ENCODE results near the gene NACAD. TPM values are rescaled to one million over a fixed set of nuclear protein-coding genes. Genes with fewer than 3 reads are reported as not detected.
"Not testable (repeated sequence)": the region's sequence is repeated elsewhere in the genome, so short reads cannot be mapped to it uniquely, and the experiment has no call there.

The NACAD gene
- total and polyA plus RNA-seq, 2 experiments from 2014 or later, result 1.2 to 2.9 TPM

DNA sequence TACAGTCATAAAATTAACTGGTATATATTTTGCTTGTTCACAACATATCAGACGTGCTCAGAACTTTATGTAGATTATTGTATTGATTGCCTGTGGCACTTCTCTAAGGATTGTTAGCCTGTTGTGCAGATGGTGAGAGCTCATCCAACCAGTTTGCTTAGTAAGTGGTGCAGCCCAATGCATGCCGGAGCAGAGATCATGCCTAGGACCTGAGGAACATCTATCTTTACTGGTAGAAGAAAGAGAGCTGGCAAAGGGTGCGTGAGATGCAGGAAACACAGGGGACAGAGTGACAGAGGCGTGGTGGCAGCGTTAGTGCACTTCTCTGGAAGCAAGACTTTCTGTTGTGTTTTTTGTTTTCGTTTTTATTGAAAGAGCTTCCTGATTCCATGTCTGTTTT lies 52.9 kb downstream of the NACAD start:
- H4K20me1 ChIP-seq (ENCODE audit: insufficient read depth), result no peaks in the 10 kb centered on the region
- H3K4me1 ChIP-seq (ENCODE audit: insufficient read depth), result peaks cover 18% of the 10 kb centered on the region
- no peak for DNase-seq
- no peaks in the 10 kb centered on the region for H3K9me3 ChIP-seq (ENCODE audit: low read depth)
- TF ChIP-seq EZH2phosphoT487 (IDR thresholded peaks at IDR 0.05; ENCODE audit: insufficient read depth, low read depth) (no peak), EZH2 (IDR thresholded peaks at IDR 0.05; ENCODE audit: insufficient read depth, poor library complexity, severe bottlenecking) (no peak)
- H2AFZ ChIP-seq, result no peak overlapping the region
- 79 to 86% methylated on average over 6 of the region's 6 CpGs for WGBS, 2 experiments (ENCODE audit: low coverage in 1 of 2, low lambda C conversion rate in 2 of 2, missing lambda C conversion rate in 2 of 2)
- peaks cover 82% of the 10 kb centered on the region for H3K79me2 ChIP-seq (ENCODE audit: insufficient read depth)
- in situ Hi-C loops (cut with MboI), result no loop called here
- H3K36me3 ChIP-seq (ENCODE audit: low read depth), result peaks cover 17% of the 10 kb centered on the region; the same call in 1 of the 2 replicates
- peaks cover 24% of the 10 kb centered on the region for H3F3A ChIP-seq (ENCODE audit: insufficient read depth)
- no peaks in the 10 kb centered on the region for H3K9me2 ChIP-seq (ENCODE audit: insufficient read depth)
- no peak overlapping the region for H3K27ac ChIP-seq
- no peak overlapping the region for H3K9ac ChIP-seq
- H3K4me3 ChIP-seq, result no peak overlapping the region
- no peaks in the 10 kb centered on the region for H3K27me3 ChIP-seq (replicated peaks; ENCODE audit: insufficient read depth)
- H3K4me2 ChIP-seq (ENCODE audit: unreplicated experiment), result no peak overlapping the region

GRCh38 chr7:45035371-45035770 lies 53.4 kb downstream of the NACAD start:
- H3K9me3 ChIP-seq (ENCODE audit: low read depth), result no peaks in the 10 kb centered on the region
- peaks cover 18% of the 10 kb centered on the region for H3K4me1 ChIP-seq (ENCODE audit: insufficient read depth)
- no peak overlapping the region for H2AFZ ChIP-seq
- DNase-seq, result no peak
- H3F3A ChIP-seq (ENCODE audit: insufficient read depth), result peaks cover 24% of the 10 kb centered on the region
- no peak overlapping the region for H3K27ac ChIP-seq
- no peak overlapping the region for H3K9ac ChIP-seq
- H3K9me2 ChIP-seq (ENCODE audit: insufficient read depth), result no peaks in the 10 kb centered on the region
- peaks cover 82% of the 10 kb centered on the region for H3K79me2 ChIP-seq (ENCODE audit: insufficient read depth)
- no peaks in the 10 kb centered on the region for H3K27me3 ChIP-seq (replicated peaks; ENCODE audit: insufficient read depth)
- no peak overlapping the region for H3K4me3 ChIP-seq
- in situ Hi-C loops (cut with MboI), result no loop called here
- no peaks in the 10 kb centered on the region for H4K20me1 ChIP-seq (ENCODE audit: insufficient read depth)
- WGBS, 2 experiments (ENCODE audit: low coverage in 1 of 2, low lambda C conversion rate in 2 of 2, missing lambda C conversion rate in 2 of 2), result 93 to 100% methylated on average over 5 of the region's 5 CpGs
- TF ChIP-seq EZH2phosphoT487 (IDR thresholded peaks at IDR 0.05; ENCODE audit: insufficient read depth, low read depth), result no peak
- no peak for TF ChIP-seq EZH2 (IDR thresholded peaks at IDR 0.05; ENCODE audit: insufficient read depth, poor library complexity, severe bottlenecking)
- peaks cover 16% of the 10 kb centered on the region; the same call in 1 of the 2 replicates for H3K36me3 ChIP-seq (ENCODE audit: low read depth)
- no peak overlapping the region for H3K4me2 ChIP-seq (ENCODE audit: unreplicated experiment)

GRCh38 chr7:45034710-45035109 lies 54.1 kb downstream of the NACAD start:
- H3K79me2 ChIP-seq (ENCODE audit: insufficient read depth), result peaks cover 82% of the 10 kb centered on the region
- peaks cover 18% of the 10 kb centered on the region for H3K4me1 ChIP-seq (ENCODE audit: insufficient read depth)
- DNase-seq; H3K9me2 ChIP-seq (ENCODE audit: insufficient read depth); H3K9me3 ChIP-seq (ENCODE audit: low read depth); H3K9ac ChIP-seq; H3K4me3 ChIP-seq; in situ Hi-C loops (cut with MboI); H2AFZ ChIP-seq; H3K27me3 ChIP-seq (replicated peaks; ENCODE audit: insufficient read depth); H3K4me2 ChIP-seq (ENCODE audit: unreplicated experiment); H4K20me1 ChIP-seq (ENCODE audit: insufficient read depth); H3K27ac ChIP-seq: not testable (repeated sequence)
- H3K36me3 ChIP-seq (ENCODE audit: low read depth), result peaks cover 12% of the 10 kb centered on the region; the same call in 1 of the 2 replicates
- 84 to 88% methylated on average over 5 of the region's 5 CpGs for WGBS, 2 experiments (ENCODE audit: low coverage in 1 of 2, low lambda C conversion rate in 2 of 2, missing lambda C conversion rate in 2 of 2)
- peaks cover 24% of the 10 kb centered on the region for H3F3A ChIP-seq (ENCODE audit: insufficient read depth)

DNA sequence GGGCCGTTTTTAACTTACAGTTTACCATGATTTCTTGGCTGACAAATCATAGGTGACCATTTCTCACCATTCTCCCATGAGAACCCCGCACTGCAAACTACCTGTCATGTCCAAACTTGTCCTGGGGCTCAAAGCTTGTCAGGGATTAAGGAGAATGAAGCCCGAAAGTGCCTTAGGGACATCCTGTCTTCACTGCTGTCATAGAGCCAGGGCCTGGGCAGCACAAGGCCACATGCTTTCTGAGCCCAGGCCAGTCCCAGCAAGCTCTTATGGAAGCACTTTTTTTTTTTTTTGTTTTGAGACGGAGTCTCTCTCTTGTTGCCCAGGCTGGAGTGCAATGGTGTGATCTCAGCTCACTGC lies 54.9 kb downstream of the NACAD start:
- no peak for TF ChIP-seq EZH2phosphoT487 (IDR thresholded peaks at IDR 0.05; ENCODE audit: insufficient read depth, low read depth)
- TF ChIP-seq EZH2 (IDR thresholded peaks at IDR 0.05; ENCODE audit: insufficient read depth, poor library complexity, severe bottlenecking), result no peak
- peaks cover 18% of the 10 kb centered on the region for H3K4me1 ChIP-seq (ENCODE audit: insufficient read depth)
- no peaks in the 10 kb centered on the region for H3K9me3 ChIP-seq (ENCODE audit: low read depth)
- no peak overlapping the region for H3K4me3 ChIP-seq
- H3K9ac ChIP-seq, result peak overlapping the region; percentile 57
- peaks cover 24% of the 10 kb centered on the region for H3F3A ChIP-seq (ENCODE audit: insufficient read depth)
- H3K9me2 ChIP-seq (ENCODE audit: insufficient read depth), result no peaks in the 10 kb centered on the region
- H3K27me3 ChIP-seq (replicated peaks; ENCODE audit: insufficient read depth), result no peaks in the 10 kb centered on the region
- peaks cover 82% of the 10 kb centered on the region for H3K79me2 ChIP-seq (ENCODE audit: insufficient read depth)
- peak; percentile 40 for DNase-seq
- peak overlapping the region; percentile 26; the same call in 1 of the 2 replicates for H2AFZ ChIP-seq
- in situ Hi-C loops (cut with MboI), result no loop called here
- 34 to 44% methylated on average over 4 of the region's 4 CpGs for WGBS, 2 experiments (ENCODE audit: low coverage in 1 of 2, low lambda C conversion rate in 2 of 2, missing lambda C conversion rate in 2 of 2)
- peaks cover 5% of the 10 kb centered on the region; the same call in 1 of the 2 replicates for H3K36me3 ChIP-seq (ENCODE audit: low read depth)
- H3K4me2 ChIP-seq (ENCODE audit: unreplicated experiment), result no peak overlapping the region
- H3K27ac ChIP-seq, result peak overlapping the region; percentile 79
- no peaks in the 10 kb centered on the region for H4K20me1 ChIP-seq (ENCODE audit: insufficient read depth)

Data from GM23248 (cell line).